Liver (tissue), 3 donors: Measurements from ENCODE around the gene TIPRL.

ENCODE experiments used
- ATF3 ChIP-seq: IDR thresholded peaks from 2 replicates; pipeline ENCODE4 v1.6.1; 2016; ENCODE audit warnings: antibody characterized with exemption
- JUND ChIP-seq, 2 donors: IDR thresholded peaks; 2 replicates each; pipeline ENCODE4 v1.6.1; 2016; ENCODE audit warnings: antibody characterized with exemption in 2 of 2
- MAX ChIP-seq: IDR thresholded peaks from 2 replicates; pipeline ENCODE4 v1.6.1; 2016; ENCODE audit warnings: antibody characterized with exemption
- NR2F2 ChIP-seq: IDR thresholded peaks from 2 replicates; pipeline ENCODE4 v1.6.1; 2016; ENCODE audit warnings: antibody characterized with exemption
- RAD21 ChIP-seq, 2 donors: IDR thresholded peaks; 2 replicates each; pipeline ENCODE4 v1.6.1; 2016; ENCODE audit warnings: antibody characterized with exemption in 2 of 2, mild to moderate bottlenecking in 2 of 2
- REST ChIP-seq: IDR thresholded peaks from 2 replicates; pipeline ENCODE4 v1.6.1; 2016; ENCODE audit warnings: antibody characterized with exemption, mild to moderate bottlenecking
- SP1 ChIP-seq: IDR thresholded peaks from 2 replicates; pipeline ENCODE4 v1.6.1; 2018; ENCODE audit warnings: antibody characterized with exemption, mild to moderate bottlenecking
- TAF1 ChIP-seq: conservative IDR thresholded peaks from 2 replicates; pipeline ENCODE4 v1.6.1; 2016; ENCODE audit warnings: antibody characterized with exemption, mild to moderate bottlenecking
- YY1 ChIP-seq: IDR thresholded peaks from 2 replicates; pipeline ENCODE4 v1.6.1; 2016; ENCODE audit warnings: antibody characterized with exemption, mild to moderate bottlenecking
- ZBTB33 ChIP-seq: IDR thresholded peaks from 2 replicates; pipeline ENCODE4 v1.6.1; 2016; ENCODE audit warnings: antibody characterized with exemption
- TF ChIP-seq, protein P1 (sequence below): fragments of 150-350 bp; IDR thresholded peaks from 2 replicates; pipeline ENCODE4 v1.5.1; 2017; ENCODE audit warnings: improper control_type of control experiment, low read depth, low read length; ENCODE audit not compliant: missing input control
- donor health status: healthy.
- donor health status: healthy.

GRCh38 chr1:168223681-168224540 lies 45.1 kb downstream of the TIPRL start:
- TF ChIP-seq, protein P1, sequence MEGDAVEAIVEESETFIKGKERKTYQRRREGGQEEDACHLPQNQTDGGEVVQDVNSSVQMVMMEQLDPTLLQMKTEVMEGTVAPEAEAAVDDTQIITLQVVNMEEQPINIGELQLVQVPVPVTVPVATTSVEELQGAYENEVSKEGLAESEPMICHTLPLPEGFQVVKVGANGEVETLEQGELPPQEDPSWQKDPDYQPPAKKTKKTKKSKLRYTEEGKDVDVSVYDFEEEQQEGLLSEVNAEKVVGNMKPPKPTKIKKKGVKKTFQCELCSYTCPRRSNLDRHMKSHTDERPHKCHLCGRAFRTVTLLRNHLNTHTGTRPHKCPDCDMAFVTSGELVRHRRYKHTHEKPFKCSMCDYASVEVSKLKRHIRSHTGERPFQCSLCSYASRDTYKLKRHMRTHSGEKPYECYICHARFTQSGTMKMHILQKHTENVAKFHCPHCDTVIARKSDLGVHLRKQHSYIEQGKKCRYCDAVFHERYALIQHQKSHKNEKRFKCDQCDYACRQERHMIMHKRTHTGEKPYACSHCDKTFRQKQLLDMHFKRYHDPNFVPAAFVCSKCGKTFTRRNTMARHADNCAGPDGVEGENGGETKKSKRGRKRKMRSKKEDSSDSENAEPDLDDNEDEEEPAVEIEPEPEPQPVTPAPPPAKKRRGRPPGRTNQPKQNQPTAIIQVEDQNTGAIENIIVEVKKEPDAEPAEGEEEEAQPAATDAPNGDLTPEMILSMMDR: no peak
- TF ChIP-seq TAF1 (no peak), YY1 (no peak), MAX (no peak), RAD21 (IDR thresholded peaks at IDR 0.05) (no peak), JUND (IDR thresholded peaks at IDR 0.05) (no peak), ATF3 (no peak), ZBTB33 (no peak), NR2F2 (no peak), REST (no peak), SP1 (no peak)
